Gastrocnemius medialis (tissue), 4 donors: ENCODE results near the gene TMEM163. TPM values are rescaled to one million over a fixed set of nuclear protein-coding genes. Genes with fewer than 3 reads are reported as not detected.
A peak's percentile ranks its signal among the peaks of the same experiment; 100 is the strongest.

Experiments
- ATAC-seq, 2 donors: fragments of 150-250 bp; one replicate each; pipeline ENCODE4 v1.9.1; 2016
- DNase-seq, 2 donors: peaks; one replicate each; pipeline ENCODE4 v3.0.0-alpha.2; 2019
- H3K27ac ChIP-seq, 4 donors: fragments of 200-600 bp; sonication (generic); 1 replicate in 1 of 4; 2 replicates in 3 of 4; pipeline ENCODE4 v1.5.1; 2016 to 2018; ENCODE audit warnings: mild to moderate bottlenecking in 2 of 4, moderate library complexity in 1 of 4
- H3K27me3 ChIP-seq, 3 donors: fragments of 200-600 bp; sonication (generic) in 2 of 3; 1 replicate in 1 of 3; 2 replicates in 2 of 3; pipeline versions ENCODE4 v1.5.1 to v1.6.0; 2016 to 2019; ENCODE audit warnings: mild to moderate bottlenecking in 1 of 3, moderate library complexity in 1 of 3
- H3K36me3 ChIP-seq, 2 donors: fragments of 200-600 bp; sonication (generic) in 1 of 2; one replicate each; pipeline ENCODE4 v1.5.1; 2017 to 2018
- H3K4me1 ChIP-seq, 2 donors: fragments of 200-600 bp; sonication (generic) in 1 of 2; one replicate each; pipeline ENCODE4 v1.5.1; 2016 to 2017; ENCODE audit warnings: mild to moderate bottlenecking in 2 of 2
- H3K4me3 ChIP-seq, 4 donors: fragments of 200-600 bp; sonication (generic) in 3 of 4; 1 replicate in 1 of 4; 2 replicates in 3 of 4; pipeline ENCODE4 v1.5.1; 2016 to 2019; ENCODE audit warnings: mild to moderate bottlenecking in 2 of 4
- H3K9me3 ChIP-seq, 3 donors: fragments of 200-600 bp; sonication (generic) in 2 of 3; 1 replicate in 1 of 3; 2 replicates in 2 of 3; pipeline ENCODE4 v1.5.1; 2016 to 2019
- POLR2A ChIP-seq, 2 donors: fragments of 450-650 bp; IDR thresholded peaks; one replicate each; pipeline ENCODE4 v1.6.1; 2017; ENCODE audit warnings: antibody characterized with exemption in 2 of 2, mild to moderate bottlenecking in 2 of 2, moderate library complexity in 2 of 2
- in situ Hi-C, 4 donors: fragments of 200-750 bp; cut with MboI; loops; one replicate each; pipeline versions ENCODE4 v1.15.0 to v1.8.0; 2017; ENCODE audit warnings: low sequenced_read_pairs in 4 of 4
- intact Hi-C: fragments of 100-400 bp; cut with DNase I; formaldehyde crosslinking; loops from one replicate; pipeline ENCODE4 v1.15.1; 2023; ENCODE audit warnings: low total_unique reads
- total RNA-seq, 4 donors: library from RNA; depleted of rRNA; stranded (reverse); fragments of >200 nt; gene quantifications; one replicate each; pipeline versions ENCODE4 v1.1.0 to v1.2.3, GENCODE V29; 2016
- TF ChIP-seq, protein P1 (sequence below), 5 experiments: fragments of 450-650 bp in 3 of 5; fragments of 200-600 bp in 2 of 5; sonication (generic) in 2 of 5; IDR thresholded peaks in 4 of 5; conservative IDR thresholded peaks in 1 of 5; 1 replicate in 4 of 5; 2 replicates in 1 of 5; pipeline ENCODE4 v1.5.1; 2016 to 2019; ENCODE audit warnings: antibody characterized with exemption in 5 of 5, mild to moderate bottlenecking in 3 of 5, moderate library complexity in 3 of 5

TMEM163 gene
- total RNA-seq, 4 donors from 2014 or later: not detected

- H3K4me1 ChIP-seq: peaks cover 0 to 7% of the 10 kb centered on the region in 2 donors
- H3K27ac ChIP-seq: no peak overlapping the region
- H3K9me3 ChIP-seq: no peaks in the 10 kb centered on the region
- DNase-seq (no peak), ATAC-seq (no peak)
- intact Hi-C loops (no loop called here), in situ Hi-C loops (no loop called here)
- no peaks in the 10 kb centered on the region for H3K36me3 ChIP-seq
- no peak for TF ChIP-seq POLR2A (IDR thresholded peaks at IDR 0.05)
- TF ChIP-seq, protein P1, sequence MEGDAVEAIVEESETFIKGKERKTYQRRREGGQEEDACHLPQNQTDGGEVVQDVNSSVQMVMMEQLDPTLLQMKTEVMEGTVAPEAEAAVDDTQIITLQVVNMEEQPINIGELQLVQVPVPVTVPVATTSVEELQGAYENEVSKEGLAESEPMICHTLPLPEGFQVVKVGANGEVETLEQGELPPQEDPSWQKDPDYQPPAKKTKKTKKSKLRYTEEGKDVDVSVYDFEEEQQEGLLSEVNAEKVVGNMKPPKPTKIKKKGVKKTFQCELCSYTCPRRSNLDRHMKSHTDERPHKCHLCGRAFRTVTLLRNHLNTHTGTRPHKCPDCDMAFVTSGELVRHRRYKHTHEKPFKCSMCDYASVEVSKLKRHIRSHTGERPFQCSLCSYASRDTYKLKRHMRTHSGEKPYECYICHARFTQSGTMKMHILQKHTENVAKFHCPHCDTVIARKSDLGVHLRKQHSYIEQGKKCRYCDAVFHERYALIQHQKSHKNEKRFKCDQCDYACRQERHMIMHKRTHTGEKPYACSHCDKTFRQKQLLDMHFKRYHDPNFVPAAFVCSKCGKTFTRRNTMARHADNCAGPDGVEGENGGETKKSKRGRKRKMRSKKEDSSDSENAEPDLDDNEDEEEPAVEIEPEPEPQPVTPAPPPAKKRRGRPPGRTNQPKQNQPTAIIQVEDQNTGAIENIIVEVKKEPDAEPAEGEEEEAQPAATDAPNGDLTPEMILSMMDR (IDR thresholded peaks at IDR 0.05 in 4 of 5, conservative IDR thresholded peaks at IDR 0.05 in 1 of 5): no peak
- peak overlapping the region in 3 of 4 donors; percentile 41 to 44 (median 42) for H3K4me3 ChIP-seq
- peaks cover 51 to 54% (median 53%) of the 10 kb centered on the region in 3 donors for H3K27me3 ChIP-seq
Measured at GRCh38 chr2:134718023-134718816, 580 bp downstream of the TMEM163 start.

GRCh38 chr2:134717286-134718022 is 1.3 kb downstream of the TMEM163 start:
- DNase-seq (no peak), ATAC-seq (no peak)
- Histone ChIP-seq H3K27ac (no peak overlapping the region), H3K4me1 (peaks cover 0 to 7% of the 10 kb centered on the region in 2 donors), H3K4me3 (peak overlapping the region in 3 of 4 donors; percentile 41 to 44 (median 42)), H3K9me3 (no peaks in the 10 kb centered on the region), H3K27me3 (peaks cover 51 to 54% (median 53%) of the 10 kb centered on the region in 3 donors), H3K36me3 (no peaks in the 10 kb centered on the region)
- in situ Hi-C loops (no loop called here), intact Hi-C loops (no loop called here)
- TF ChIP-seq POLR2A (IDR thresholded peaks at IDR 0.05): no peak
- TF ChIP-seq, protein P1 (IDR thresholded peaks at IDR 0.05 in 4 of 5, conservative IDR thresholded peaks at IDR 0.05 in 1 of 5): no peak

DNA sequence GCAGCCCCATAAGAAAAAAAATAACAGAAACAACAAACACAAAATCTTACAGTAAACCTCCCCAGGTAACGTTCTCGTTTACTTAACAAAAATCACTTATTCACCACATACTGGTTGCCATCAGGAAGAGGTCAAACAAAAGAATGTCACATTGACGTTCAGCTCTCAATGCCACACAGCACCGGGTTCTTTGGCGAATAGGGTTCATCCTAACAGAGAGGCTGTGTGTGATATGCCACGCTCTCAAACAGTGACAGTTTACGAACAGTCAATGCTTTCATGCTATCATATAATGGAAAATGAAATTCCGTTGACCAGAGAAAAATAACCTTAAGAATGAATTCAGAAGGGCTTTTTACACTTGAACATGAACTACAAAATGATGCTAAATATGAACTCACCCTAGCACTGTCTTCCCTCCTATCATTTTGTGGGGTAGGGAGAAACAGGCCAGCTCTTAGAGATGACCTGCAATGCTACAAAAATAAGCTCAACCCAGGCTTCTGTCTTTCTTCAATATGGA is 2.0 kb downstream of the TMEM163 start:
- no peak for DNase-seq
- Histone ChIP-seq H3K4me1 (peaks cover 0 to 7% of the 10 kb centered on the region in 2 donors), H3K4me3 (no peak overlapping the region), H3K9me3 (no peaks in the 10 kb centered on the region), H3K36me3 (no peaks in the 10 kb centered on the region), H3K27ac (no peak overlapping the region), H3K27me3 (peaks cover 51 to 54% (median 53%) of the 10 kb centered on the region in 3 donors)
- no peak for ATAC-seq
- TF ChIP-seq POLR2A (IDR thresholded peaks at IDR 0.05): no peak
- TF ChIP-seq, protein P1 (IDR thresholded peaks at IDR 0.05 in 4 of 5, conservative IDR thresholded peaks at IDR 0.05 in 1 of 5): no peak
- intact Hi-C loops (no loop called here), in situ Hi-C loops (no loop called here)

DNA sequence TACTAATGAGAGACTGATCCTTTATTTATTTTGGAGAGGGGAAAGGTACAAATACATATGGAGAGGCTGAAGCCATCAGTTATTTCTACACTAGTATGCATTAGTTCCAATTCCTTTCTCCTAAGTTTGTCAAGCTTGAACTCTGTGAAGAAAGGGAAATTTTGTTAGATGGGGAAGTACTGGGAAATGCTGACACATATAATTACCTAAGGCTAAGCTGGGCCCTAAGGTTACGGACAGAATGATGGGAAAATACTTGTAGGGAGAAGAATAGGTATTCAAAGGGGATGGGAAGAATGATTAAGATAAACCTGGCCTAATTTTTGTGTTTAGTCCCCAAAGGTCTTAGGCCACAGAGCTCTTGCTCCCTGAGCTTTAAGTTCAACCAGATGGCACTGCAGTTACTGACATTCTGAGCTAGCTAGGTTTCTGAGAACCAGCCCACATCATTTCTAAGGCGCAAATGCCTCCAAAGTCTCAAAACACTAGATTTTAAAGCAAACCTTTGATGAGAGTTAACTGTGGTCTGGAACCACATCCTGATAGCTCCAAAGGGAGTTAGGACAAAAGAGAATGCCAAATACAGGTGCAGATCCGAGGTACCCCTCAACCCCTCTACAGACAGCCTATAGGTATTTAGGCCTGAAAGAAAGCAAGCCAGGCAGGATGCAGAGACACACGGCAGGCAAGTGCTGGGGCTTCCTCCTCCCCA is 2.7 kb downstream of the TMEM163 start:
- no peaks in the 10 kb centered on the region for H3K9me3 ChIP-seq
- no peak for ATAC-seq
- intact Hi-C loops: no loop called here
- peaks cover 51 to 53% (median 53%) of the 10 kb centered on the region in 3 donors for H3K27me3 ChIP-seq
- in situ Hi-C loops: no loop called here
- H3K36me3 ChIP-seq: no peaks in the 10 kb centered on the region
- TF ChIP-seq POLR2A (IDR thresholded peaks at IDR 0.05): no peak
- TF ChIP-seq, protein P1 (IDR thresholded peaks at IDR 0.05 in 4 of 5, conservative IDR thresholded peaks at IDR 0.05 in 1 of 5): no peak
- no peak overlapping the region for H3K27ac ChIP-seq
- peaks cover 0 to 7% of the 10 kb centered on the region in 2 donors for H3K4me1 ChIP-seq
- no peak for DNase-seq
- H3K4me3 ChIP-seq: no peak overlapping the region
